Fibroblast of peridontal ligament (primary cell): Measurements from ENCODE around the gene ALDH1A3.

Experiments used
- DNase-seq: peaks from one replicate; pipeline ENCODE4 v3.0.0-alpha.2; 2010; ENCODE audit errors: extremely low read depth

The ALDH1A3 gene

DNA sequence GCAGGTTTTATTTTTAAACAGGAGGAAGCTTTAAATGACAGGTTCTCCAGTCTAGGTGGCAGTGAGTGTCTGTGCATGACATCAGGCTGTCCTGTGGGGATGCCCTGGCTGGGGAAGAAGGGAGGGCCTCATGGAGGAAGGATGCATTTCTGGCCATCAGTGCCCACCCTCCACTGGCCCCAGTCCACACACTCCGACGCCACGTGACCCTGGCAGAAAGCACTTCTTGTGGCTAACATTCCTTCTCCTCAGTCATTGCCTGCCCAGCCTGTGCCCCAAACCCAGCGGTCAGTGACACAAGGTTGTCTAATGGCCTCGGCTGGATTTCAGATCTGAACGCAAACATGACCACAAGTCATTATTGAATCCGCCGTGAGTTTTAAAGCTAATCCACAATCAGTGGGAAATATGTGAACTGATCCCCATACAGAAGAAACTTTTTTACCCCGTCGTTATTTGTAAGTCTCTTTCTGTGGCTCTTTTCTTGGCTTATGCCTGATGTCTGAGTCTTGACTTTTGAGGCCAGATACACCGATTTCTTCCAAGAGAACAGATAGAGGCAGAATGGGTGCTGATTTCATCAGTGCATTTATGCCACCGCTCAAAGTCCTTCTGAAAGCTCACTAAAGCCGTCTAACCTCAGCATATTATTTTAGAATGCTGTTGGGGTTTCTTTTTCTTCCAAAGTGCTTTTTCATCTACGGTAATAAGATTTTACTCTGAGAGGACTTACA, 22.2 kb downstream of the ALDH1A3 start:
- DNase-seq = peak; percentile 40

GRCh38 chr15:100902436-100903167, 23.0 kb downstream of the ALDH1A3 start:
- DNase-seq = peak; percentile 68

DNA sequence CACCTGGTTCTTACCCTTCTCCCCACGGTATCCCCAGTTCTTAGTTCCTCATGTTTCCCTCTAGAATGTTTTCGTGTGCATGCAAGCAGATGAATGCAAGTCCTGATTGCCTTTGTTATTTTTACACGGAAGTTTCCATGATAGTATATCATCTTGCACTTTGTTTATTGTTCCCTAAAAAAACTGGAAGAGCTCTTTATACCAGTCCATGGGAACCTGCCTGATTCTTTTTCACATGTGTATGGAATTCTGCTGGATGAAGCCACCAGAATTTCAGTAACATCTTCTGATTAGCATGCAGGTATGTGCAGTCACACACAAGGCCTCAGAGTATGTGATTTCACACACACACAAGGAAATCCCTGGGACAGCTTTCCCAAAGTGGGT, 23.5 kb downstream of the ALDH1A3 start:
- no peak for DNase-seq

DNA sequence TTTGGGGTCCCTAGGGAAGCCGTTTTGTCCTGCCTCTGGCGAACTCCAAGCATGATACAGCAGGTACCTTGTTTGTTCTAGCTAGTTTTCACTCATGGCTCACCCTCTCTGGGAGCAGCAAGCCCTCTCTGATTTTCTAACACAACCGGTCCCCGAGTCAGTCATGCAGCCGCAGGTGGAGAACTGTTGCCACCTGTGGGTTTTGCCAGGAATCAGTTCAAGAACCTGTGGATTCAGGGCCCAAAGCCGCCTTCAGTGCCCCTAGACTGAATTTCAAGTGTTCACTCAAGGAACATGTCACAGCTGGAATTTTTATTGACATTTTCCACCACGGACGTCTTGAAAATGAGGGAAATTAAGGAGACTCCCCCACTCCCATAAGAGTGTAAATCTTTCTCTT, 26.2 kb downstream of the ALDH1A3 start:
- DNase-seq = no peak

DNA sequence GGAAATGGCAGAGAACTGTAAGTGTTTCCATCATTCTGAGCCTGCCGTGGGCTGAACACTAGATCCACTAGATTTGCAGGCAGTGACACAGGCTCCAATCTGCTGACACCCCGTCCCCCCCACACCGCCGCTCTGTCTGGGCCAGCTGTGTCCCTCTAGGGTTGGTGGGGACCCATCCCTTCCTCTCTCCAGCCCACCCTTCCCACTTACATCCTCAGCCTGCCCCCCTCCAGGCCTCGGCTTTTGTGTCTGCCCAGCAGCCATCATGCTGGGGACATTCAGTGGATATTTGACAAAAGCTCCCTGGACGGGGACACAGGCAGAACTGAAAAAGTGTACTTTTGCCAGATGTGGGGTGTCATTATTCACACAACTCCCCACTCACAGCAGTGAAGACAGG, 28.8 kb downstream of the ALDH1A3 start:
- DNase-seq = no peak

GRCh38 chr15:100909565-100909964, 29.9 kb downstream of the ALDH1A3 start:
- DNase-seq = no peak

GRCh38 chr15:100909989-100910955, 30.6 kb downstream of the ALDH1A3 start:
- no peak for DNase-seq

DNA sequence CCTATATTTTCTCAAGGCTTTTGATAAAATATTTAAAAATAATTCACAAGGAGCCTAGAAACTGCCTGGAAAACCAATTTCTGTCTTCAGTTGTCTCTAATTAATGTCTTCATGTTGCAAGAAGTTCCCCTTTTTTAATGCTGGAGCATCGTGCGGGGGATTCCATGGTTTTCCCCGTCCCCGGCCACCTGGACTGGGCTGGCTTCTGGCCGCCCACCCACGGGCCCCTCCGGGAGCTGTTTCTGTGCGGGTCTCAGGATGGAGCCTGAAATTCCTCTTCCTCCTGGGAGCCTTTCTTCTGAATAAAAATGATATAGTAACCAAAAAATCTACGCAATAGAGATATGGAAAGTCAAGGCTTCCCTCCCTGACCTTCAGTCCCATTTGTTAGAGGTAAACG, 31.5 kb downstream of the ALDH1A3 start:
- no peak for DNase-seq

GRCh38 chr15:100913961-100914360, 34.3 kb downstream of the ALDH1A3 start:
- no peak for DNase-seq

DNA sequence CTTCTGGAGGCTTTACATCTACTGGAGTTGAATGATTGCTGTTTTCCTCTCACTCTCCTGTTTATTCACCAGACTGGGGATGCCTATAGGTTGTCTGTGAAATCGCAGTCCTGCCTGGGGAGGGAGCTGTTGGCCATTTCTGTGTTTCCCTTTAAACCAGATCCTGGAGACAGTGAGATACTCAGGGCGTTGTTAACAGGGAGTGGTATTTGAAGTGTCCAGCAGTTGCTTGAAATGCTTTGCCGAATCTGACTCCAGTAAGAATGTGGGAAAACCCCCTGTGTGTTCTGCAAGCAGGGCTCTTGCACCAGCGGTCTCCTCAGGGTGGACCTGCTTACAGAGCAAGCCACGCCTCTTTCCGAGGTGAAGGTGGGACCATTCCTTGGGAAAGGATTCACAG, 35.2 kb downstream of the ALDH1A3 start:
- DNase-seq = peak; percentile 31

DNA sequence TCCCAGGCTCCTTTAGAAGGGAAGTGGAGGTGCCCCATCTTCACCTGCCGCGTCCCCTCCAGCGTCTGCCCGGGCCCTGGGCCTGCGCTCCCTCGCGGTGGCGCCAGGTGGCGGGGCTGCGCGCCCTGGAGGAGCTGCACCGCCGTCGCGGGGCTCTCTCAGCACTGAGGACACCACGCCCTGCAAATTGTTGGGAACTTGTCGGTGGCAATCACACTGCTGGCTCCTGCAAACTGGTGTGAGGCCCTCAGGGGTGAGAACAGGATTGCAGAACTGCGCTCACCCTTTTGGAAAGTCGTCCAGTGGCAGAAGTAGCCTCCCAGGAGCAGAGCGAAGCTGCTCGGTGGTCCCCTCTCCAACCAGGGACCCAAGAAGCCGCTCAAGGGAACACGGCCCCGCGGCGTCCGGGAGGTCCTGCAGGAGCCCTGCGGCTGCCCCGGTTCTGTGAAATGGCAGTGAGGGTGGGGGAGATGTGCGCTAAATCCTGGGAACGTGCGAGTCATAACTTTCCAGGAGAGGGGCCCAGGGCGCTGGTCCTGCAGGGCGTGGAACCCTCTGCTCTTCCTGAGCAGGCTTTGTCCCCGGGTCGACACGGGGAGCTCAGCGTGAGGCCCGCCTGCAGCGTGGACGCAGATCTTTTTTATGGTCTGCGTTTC, 38.5 kb downstream of the ALDH1A3 start:
- peak; percentile 64 for DNase-seq

DNA sequence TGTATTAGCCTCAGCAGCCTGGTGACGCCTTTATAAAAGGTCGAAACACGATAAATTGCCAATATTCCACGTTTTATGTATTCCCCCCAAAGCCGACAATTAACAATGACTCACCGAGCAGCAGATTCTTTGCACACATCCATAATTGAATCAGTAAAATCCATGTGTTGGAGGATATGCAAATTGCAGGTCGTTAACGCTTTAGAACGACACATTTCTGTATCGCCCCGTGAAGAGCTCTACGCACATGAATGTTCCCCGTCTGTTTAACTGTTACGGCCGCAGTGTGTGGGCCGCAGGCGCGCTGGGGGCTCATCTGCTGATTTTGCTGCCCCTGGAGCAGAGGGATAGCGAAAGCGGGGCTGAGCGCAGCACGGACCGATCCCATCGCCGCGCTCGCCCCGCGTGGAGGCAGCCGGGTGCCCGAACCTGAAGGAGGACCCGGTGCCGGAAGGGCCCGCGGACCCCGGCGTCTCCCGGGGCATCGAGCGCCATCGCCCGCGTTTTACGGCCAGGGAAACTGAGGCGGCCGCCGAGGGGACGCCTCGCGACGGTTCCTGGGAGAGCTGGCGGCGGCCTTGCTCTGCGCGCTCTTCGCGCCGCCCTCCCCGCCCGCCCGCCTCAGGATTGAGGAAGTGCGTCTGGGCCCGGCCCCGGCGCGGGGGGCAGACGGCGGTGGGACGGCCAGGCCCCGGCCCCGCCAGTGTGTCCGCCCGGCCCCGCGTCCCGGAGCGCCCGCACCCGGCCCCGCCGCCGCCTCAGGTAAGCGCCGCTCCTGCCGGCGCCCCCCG, 39.3 kb downstream of the ALDH1A3 start, which contains the start of gene LRRK1:
Gene LRRK1, plus strand, starts transcription at position 668 of the 791 bp plus-strand sequence. CDS start 5,276 bp downstream, outside the sequence.
- DNase-seq = peak; percentile 45

GRCh38 chr15:100919481-100920405, 40.1 kb downstream of the ALDH1A3 start:
- DNase-seq = peak; percentile 15

- DNase-seq = no peak
These were observed 41.0 kb downstream of the ALDH1A3 start for GRCh38 chr15:100920516-100921135.

- DNase-seq = no peak
These were observed 42.8 kb downstream of the ALDH1A3 start for GRCh38 chr15:100922192-100923040.

- DNase-seq = no peak
These were observed 43.4 kb downstream of the ALDH1A3 start for GRCh38 chr15:100923076-100923475.

DNA sequence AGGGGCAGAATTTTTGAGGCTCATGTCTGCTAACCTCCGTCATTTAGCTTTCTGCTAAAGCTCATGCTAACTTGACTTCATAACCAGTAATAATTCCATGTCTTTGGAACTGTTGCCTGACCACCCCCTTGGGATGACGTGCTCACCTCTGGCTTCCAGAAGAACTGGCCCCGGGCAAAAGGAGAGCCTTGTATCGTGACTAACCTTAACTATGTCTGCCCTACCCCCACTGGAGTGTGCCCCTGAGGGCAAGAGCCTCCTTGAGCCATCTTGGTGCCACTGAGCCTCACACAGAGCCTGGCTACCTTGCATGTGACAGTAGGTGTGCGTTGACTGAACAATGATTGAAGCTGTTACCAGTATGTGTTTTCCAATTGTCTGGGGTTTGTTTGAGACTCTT, 44.3 kb downstream of the ALDH1A3 start:
- peak; percentile 17 for DNase-seq

DNA sequence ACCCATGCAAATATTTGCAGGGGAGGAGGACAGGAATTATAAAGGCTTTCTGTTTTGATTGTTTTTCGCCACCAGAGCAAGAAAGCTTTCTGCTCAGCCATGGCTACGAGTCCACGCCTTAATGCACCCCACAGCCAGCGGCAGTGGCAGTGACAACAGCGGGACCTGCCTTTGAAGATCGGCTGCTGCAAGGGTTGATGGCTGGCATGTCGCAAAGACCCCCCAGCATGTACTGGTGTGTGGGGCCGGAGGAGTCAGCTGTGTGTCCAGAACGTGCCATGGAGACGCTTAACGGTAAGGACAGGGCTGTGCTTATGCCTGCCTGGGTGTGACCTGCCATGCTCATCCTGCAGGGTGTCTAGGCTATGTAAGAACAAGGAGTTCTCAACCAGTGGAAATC, 44.8 kb downstream of the ALDH1A3 start:
- no peak for DNase-seq
